HepG2 (cell line): ENCODE measurements around the gene TPRG1L. TPM values are rescaled to one million over a fixed set of nuclear protein-coding genes. Genes with fewer than 3 reads are reported as not detected.

Experiments used
- ATAC-seq: fragments of 200-7000 bp; cut with Tn5 transposase; 3 replicates; pipeline ENCODE4 v1.9.1; 2020; ENCODE audit warnings: mild to moderate bottlenecking, moderate library complexity
- BruUV-seq: library from RNA; stranded (reverse); fragments of 400-500 nt; replicated peaks from 2 replicates; lab custom pipeline; 2021; lab: Mats Ljungman, UMichigan
- CTCF ChIA-PET: fragments of 300-600 bp; formaldehyde crosslinking; extraction: SDS; loops from one replicate; lab custom pipeline; 2021; ENCODE audit warnings: low total read pairs, inconsistent platforms, low intra/inter-chr PET ratio; lab: Yijun Ruan, JAX
- POLR2A ChIA-PET: fragments of 350-600 bp; sonication (Branson Sonifier 250); formaldehyde crosslinking; loops from one replicate; lab custom pipeline; 2020; ENCODE audit warnings: antibody characterized with exemption, inconsistent platforms; lab: Yijun Ruan, JAX
- DNase-seq: peaks from one replicate; pipeline ENCODE4 v3.0.0-alpha.2; 2015; ENCODE audit warnings: low spot score
- FAIRE-seq: peaks from 3 replicates; lab custom pipeline; 2011; peaks lifted over from hg19 to GRCh38; lab: Jason Lieb, UNC
- H2AFZ ChIP-seq: one replicate; pipeline ENCODE4 v1.6.1; 2011; ENCODE audit warnings: low read length, inconsistent platforms
- H3K27ac ChIP-seq: fragments of 300-600 bp; 3 replicates; pipeline ENCODE4 v1.8.0; 2011; ENCODE audit warnings: mixed run types, mild to moderate bottlenecking, mixed read lengths, low read length, inconsistent platforms; ENCODE audit not compliant: insufficient read depth; ENCODE audit errors: extremely low read length
- H3K27me3 ChIP-seq, 2 experiments: fragments of 200-600 bp in 1 of 2; 2 replicates in 1 of 2; 3 replicates in 1 of 2; pipeline versions ENCODE4 v1.6.0 to v1.8.0; 2011; ENCODE audit warnings: low read length in 2 of 2, mild to moderate bottlenecking in 2 of 2, moderate library complexity in 2 of 2, inconsistent platforms in 1 of 2; ENCODE audit not compliant: insufficient read depth in 2 of 2, control insufficient read depth in 1 of 2
- H3K36me3 ChIP-seq, 2 experiments: fragments of 200-600 bp in 1 of 2; replicated peaks in 1 of 2; 2 replicates in 1 of 2; 3 replicates in 1 of 2; pipeline versions ENCODE4 v1.5.1 to v1.8.0; 2011; ENCODE audit warnings: low read length in 2 of 2, inconsistent platforms in 1 of 2; ENCODE audit not compliant: insufficient read depth in 2 of 2, control insufficient read depth in 1 of 2
- H3K4me1 ChIP-seq: 2 replicates; pipeline ENCODE4 v1.5.1; 2012; ENCODE audit warnings: low read length, inconsistent platforms; ENCODE audit not compliant: insufficient read depth
- H3K4me2 ChIP-seq: 2 replicates; pipeline ENCODE4 v1.6.0; 2011; ENCODE audit warnings: low read depth, low read length, inconsistent platforms
- H3K4me3 ChIP-seq, 3 experiments: fragments of 200-600 bp in 1 of 3; sonication (generic), shearing (Covaris generic) in 1 of 3; replicated peaks in 1 of 3; 2 replicates each; pipeline ENCODE4 v1.5.1; 2011 to 2016; ENCODE audit warnings: low read length in 3 of 3, inconsistent platforms in 2 of 3, low read depth in 2 of 3, mild to moderate bottlenecking in 2 of 3, control low read depth in 1 of 3, mixed read lengths in 1 of 3; ENCODE audit not compliant: insufficient read depth in 1 of 3
- H3K79me2 ChIP-seq: one replicate; pipeline ENCODE4 v1.6.1; 2011; ENCODE audit warnings: low read length, inconsistent platforms; ENCODE audit not compliant: insufficient read depth
- H3K9ac ChIP-seq: 2 replicates; pipeline ENCODE4 v1.6.0; 2011; ENCODE audit warnings: mild to moderate bottlenecking, low read depth, low read length, inconsistent platforms; ENCODE audit not compliant: insufficient read depth
- H3K9me3 ChIP-seq: 2 replicates; pipeline ENCODE4 v1.5.1; 2012; ENCODE audit warnings: mild to moderate bottlenecking, low read length
- H4K20me1 ChIP-seq: 2 replicates; pipeline ENCODE4 v1.6.0; 2011; ENCODE audit warnings: inconsistent platforms, mild to moderate bottlenecking, low read length, moderate library complexity; ENCODE audit not compliant: insufficient read depth
- DZIP1 ChIP-seq: sonication (generic); formaldehyde crosslinking; IDR thresholded peaks from 2 replicates; pipeline ENCODE4 v1.5.0; 2020; ENCODE audit warnings: mild to moderate bottlenecking, missing genetic modification reagents
- ETV6 ChIP-seq: sonication (generic); formaldehyde crosslinking; conservative IDR thresholded peaks from 2 replicates; pipeline ENCODE4 v1.4.0; 2020; ENCODE audit warnings: missing genetic modification reagents
- HMGXB3 ChIP-seq: sonication (generic); formaldehyde crosslinking; IDR thresholded peaks from 2 replicates; pipeline ENCODE4 v1.4.0; 2020; ENCODE audit warnings: missing genetic modification reagents, borderline replicate concordance
- NCOA1 ChIP-seq: sonication (generic); formaldehyde crosslinking; IDR thresholded peaks from 2 replicates; pipeline ENCODE4 v1.9.0; 2021; ENCODE audit warnings: missing genetic modification reagents
- NFYB ChIP-seq: sonication (generic); formaldehyde crosslinking; IDR thresholded peaks from 2 replicates; pipeline ENCODE4 v1.4.0; 2020; ENCODE audit warnings: missing genetic modification reagents
- SIN3A ChIP-seq: IDR thresholded peaks from 2 replicates; pipeline ENCODE4 v1.6.1; 2011; ENCODE audit warnings: low read depth, mild to moderate bottlenecking, control low read depth, low read length, borderline replicate concordance
- ZMYM2 ChIP-seq: sonication (generic); formaldehyde crosslinking; IDR thresholded peaks from 2 replicates; pipeline ENCODE4 v1.8.0; 2022; ENCODE audit warnings: mild to moderate bottlenecking, missing genetic modification reagents
- ZNF883 ChIP-seq: sonication (generic); formaldehyde crosslinking; IDR thresholded peaks from 2 replicates; pipeline ENCODE4 v1.5.1; 2020; ENCODE audit warnings: mild to moderate bottlenecking, missing genetic modification reagents; ENCODE audit errors: not compliant biosample characterization
- WGBS: methylation state at CpG from one replicate; pipeline ENCODE4 v1.1.6; 2017; ENCODE audit warnings: low lambda C conversion rate; 5-methylcytosine and 5-hydroxymethylcytosine counted together
- in situ Hi-C: cut with HindIII; loops from 2 replicates; pipeline ENCODE4 v1.10.0; 2017; ENCODE audit warnings: low pct_unique_long_range_greater_than_20kb; ENCODE audit not compliant: extremely low pct_ligation_motif_present
- intact Hi-C: fragments of 100-400 bp; cut with micrococcal nuclease; formaldehyde crosslinking; loops from one replicate; pipeline ENCODE4 v1.10.0; 2022; ENCODE audit not compliant: unreplicated experiment
- polyA plus RNA-seq, 8 experiments: library from polyadenylated mRNA; depleted of rRNA in 3 of 8; stranded (reverse) in 7 of 8; unstranded in 1 of 8; fragments of >200 nt; fragmentation: Illumina TruSeq in 4 of 8; extraction: Trizol in 4 of 8; gene quantifications; 2 replicates each; pipeline versions ENCODE4 v1.2.1 to v1.2.3, GENCODE V29; 2011 to 2016; ENCODE audit warnings: low read depth in 4 of 8, missing spikeins in 1 of 8, mixed read lengths in 1 of 8; ENCODE audit not compliant: insufficient read depth in 1 of 8
- total RNA-seq, 5 experiments: library from RNA; depleted of rRNA; stranded (reverse); fragments of >200 nt; fragmentation: Illumina TruSeq; extraction: Trizol; gene quantifications; 2 replicates each; pipeline ENCODE4 v1.2.3, GENCODE V29; 2016; ENCODE audit warnings: low read depth in 1 of 5

The TPRG1L gene
- total and polyA plus RNA-seq, 2 of the 13 experiments (the other 11 are each of a cell fraction or from before 2014, with no cell fraction given): 21.3 to 37.4 TPM

- TF ChIP-seq HMGXB3 (CRISPR knock-in tag): no peak
Observed at GRCh38 chr1:3627515-3628253, 2.9 kb downstream of the TPRG1L start (continued).

- 92% methylated on average over 10 of the region's 10 CpGs for WGBS
- ChIA-PET CTCF (no interaction called here), POLR2A (interaction anchor here (1.0 kb wide), 1 partner anchor 38 kb away, joined by 3 read pairs; no protein-coding TSS in a partner anchor)
- Histone ChIP-seq H3K36me3 (peaks cover 22 to 39% of the 10 kb centered on the region in 2 experiments), H2AFZ (no peak overlapping the region), H3K27me3 (no peaks in the 10 kb centered on the region), H3K4me2 (no peak overlapping the region), H3K79me2 (peaks cover 5% of the 10 kb centered on the region), H4K20me1 (no peaks in the 10 kb centered on the region), H3K4me3 (no peak overlapping the region), H3K27ac (no peak overlapping the region), H3K9me3 (no peaks in the 10 kb centered on the region), H3K9ac (no peak overlapping the region), H3K4me1 (peaks cover 17% of the 10 kb centered on the region)
- ATAC-seq (no peak), FAIRE-seq (no peak), DNase-seq (no peak)
- in situ Hi-C loops (no loop called here), intact Hi-C loops (no loop called here)
- BruUV-seq: no TSS peak
- no peak for TF ChIP-seq ZMYM2
- no peak for TF ChIP-seq ZNF883 (CRISPR knock-in tag)
- no peak for TF ChIP-seq NCOA1 (CRISPR knock-in tag)
- no peak for TF ChIP-seq ETV6 (CRISPR knock-in tag)
- TF ChIP-seq SIN3A: no peak
- TF ChIP-seq NFYB: no peak
- TF ChIP-seq DZIP1: no peak
Observed at GRCh38 chr1:3628445-3628844, 3.6 kb downstream of the TPRG1L start.
